ENCODE data around the gene CDKN3.
"Not testable (repeated sequence)": the region's sequence is repeated elsewhere in the genome, so short reads cannot be mapped to it uniquely, and the experiment has no call there.

Gene CDKN3

GRCh38 chr14:54457609-54457996 is 60.8 kb downstream of the CDKN3 start:
- Histone ChIP-seq H3K9ac (ENCODE audit: low read depth, low read length, poor library complexity, severe bottlenecking) (no peak overlapping the region), H3K36me3 (ENCODE audit: insufficient read depth, low read length) (no peaks in the 10 kb centered on the region), H3K4me1 (ENCODE audit: insufficient read depth, low read length, poor library complexity, severe bottlenecking) (no peaks in the 10 kb centered on the region), H3K9me2 (replicated peaks; ENCODE audit: low read depth, low read length) (no peaks in the 10 kb centered on the region), H3K79me2 (ENCODE audit: insufficient read depth, low read length) (no peaks in the 10 kb centered on the region), H3K4me2 (ENCODE audit: low read depth, low read length, poor library complexity, severe bottlenecking) (no peak overlapping the region), H3K9me3 (ENCODE audit: insufficient read depth, low read depth, low read length) (peaks cover 8% of the 10 kb centered on the region; the same call in 1 of the 2 replicates), H4K20me1 (ENCODE audit: insufficient read depth, low read length, poor library complexity, severe bottlenecking) (no peaks in the 10 kb centered on the region), H2AFZ (ENCODE audit: low read length) (no peak overlapping the region), H3K4me3 (ENCODE audit: low read length, poor library complexity, severe bottlenecking) (no peak overlapping the region), H3F3A (ENCODE audit: low read depth) (no peaks in the 10 kb centered on the region), H3K27me3 (ENCODE audit: insufficient read depth, low read length, poor library complexity, severe bottlenecking) (no peaks in the 10 kb centered on the region)
- no peak for TF ChIP-seq EZH2phosphoT487 (IDR thresholded peaks at IDR 0.05; ENCODE audit: borderline replicate concordance)
- no peak for TF ChIP-seq CTCF (conservative IDR thresholded peaks at IDR 0.05; ENCODE audit: low read length)

GRCh38 chr14:54458536-54458935 is 61.7 kb downstream of the CDKN3 start:
- not testable (repeated sequence) for H3K9ac ChIP-seq (ENCODE audit: low read depth, low read length, poor library complexity, severe bottlenecking); H2AFZ ChIP-seq (ENCODE audit: low read length); H3K79me2 ChIP-seq (ENCODE audit: insufficient read depth, low read length); H3K9me2 ChIP-seq (replicated peaks; ENCODE audit: low read depth, low read length); H3K36me3 ChIP-seq (ENCODE audit: insufficient read depth, low read length); H3K9me3 ChIP-seq (ENCODE audit: insufficient read depth, low read depth, low read length); H3F3A ChIP-seq (ENCODE audit: low read depth); H3K27me3 ChIP-seq (ENCODE audit: insufficient read depth, low read length, poor library complexity, severe bottlenecking); H3K4me2 ChIP-seq (ENCODE audit: low read depth, low read length, poor library complexity, severe bottlenecking); H3K4me3 ChIP-seq (ENCODE audit: low read length, poor library complexity, severe bottlenecking); H4K20me1 ChIP-seq (ENCODE audit: insufficient read depth, low read length, poor library complexity, severe bottlenecking); H3K4me1 ChIP-seq (ENCODE audit: insufficient read depth, low read length, poor library complexity, severe bottlenecking)

- Histone ChIP-seq H3K9ac (ENCODE audit: low read depth, low read length, poor library complexity, severe bottlenecking) (no peak overlapping the region), H3K9me2 (replicated peaks; ENCODE audit: low read depth, low read length) (no peaks in the 10 kb centered on the region), H3K9me3 (ENCODE audit: insufficient read depth, low read depth, low read length) (peaks cover 8% of the 10 kb centered on the region; the same call in 1 of the 2 replicates), H3K36me3 (ENCODE audit: insufficient read depth, low read length) (no peaks in the 10 kb centered on the region), H3K79me2 (ENCODE audit: insufficient read depth, low read length) (no peaks in the 10 kb centered on the region), H4K20me1 (ENCODE audit: insufficient read depth, low read length, poor library complexity, severe bottlenecking) (no peaks in the 10 kb centered on the region), H2AFZ (ENCODE audit: low read length) (no peak overlapping the region), H3F3A (ENCODE audit: low read depth) (no peaks in the 10 kb centered on the region), H3K4me3 (ENCODE audit: low read length, poor library complexity, severe bottlenecking) (no peak overlapping the region), H3K4me1 (ENCODE audit: insufficient read depth, low read length, poor library complexity, severe bottlenecking) (no peaks in the 10 kb centered on the region), H3K4me2 (ENCODE audit: low read depth, low read length, poor library complexity, severe bottlenecking) (no peak overlapping the region), H3K27me3 (ENCODE audit: insufficient read depth, low read length, poor library complexity, severe bottlenecking) (no peaks in the 10 kb centered on the region)
- TF ChIP-seq CTCF (conservative IDR thresholded peaks at IDR 0.05; ENCODE audit: low read length), result no peak
- no peak for TF ChIP-seq EZH2phosphoT487 (IDR thresholded peaks at IDR 0.05; ENCODE audit: borderline replicate concordance)
Measured at GRCh38 chr14:54459106-54459505, 62.3 kb downstream of the CDKN3 start.

GRCh38 chr14:54462048-54462447 is 65.2 kb downstream of the CDKN3 start:
- no peak overlapping the region for H2AFZ ChIP-seq (ENCODE audit: low read length)
- TF ChIP-seq CTCF (conservative IDR thresholded peaks at IDR 0.05; ENCODE audit: low read length) (no peak), EZH2phosphoT487 (IDR thresholded peaks at IDR 0.05; ENCODE audit: borderline replicate concordance) (no peak)
- H3K9me3 ChIP-seq (ENCODE audit: insufficient read depth, low read depth, low read length), result peaks cover 8% of the 10 kb centered on the region; the same call in 1 of the 2 replicates
- H3K4me3 ChIP-seq (ENCODE audit: low read length, poor library complexity, severe bottlenecking), result no peak overlapping the region
- no peaks in the 10 kb centered on the region for H3K79me2 ChIP-seq (ENCODE audit: insufficient read depth, low read length)
- H4K20me1 ChIP-seq (ENCODE audit: insufficient read depth, low read length, poor library complexity, severe bottlenecking), result no peaks in the 10 kb centered on the region
- H3K9ac ChIP-seq (ENCODE audit: low read depth, low read length, poor library complexity, severe bottlenecking), result no peak overlapping the region
- no peaks in the 10 kb centered on the region for H3K9me2 ChIP-seq (replicated peaks; ENCODE audit: low read depth, low read length)
- H3F3A ChIP-seq (ENCODE audit: low read depth), result no peaks in the 10 kb centered on the region
- H3K4me2 ChIP-seq (ENCODE audit: low read depth, low read length, poor library complexity, severe bottlenecking), result no peak overlapping the region
- H3K27me3 ChIP-seq (ENCODE audit: insufficient read depth, low read length, poor library complexity, severe bottlenecking), result no peaks in the 10 kb centered on the region
- H3K36me3 ChIP-seq (ENCODE audit: insufficient read depth, low read length), result no peaks in the 10 kb centered on the region
- H3K4me1 ChIP-seq (ENCODE audit: insufficient read depth, low read length, poor library complexity, severe bottlenecking), result no peaks in the 10 kb centered on the region

Data from Loucy (cell line).